Measurements from ENCODE around the gene GLI3. TPM values are rescaled to one million over a fixed set of nuclear protein-coding genes. Genes with fewer than 3 reads are reported as not detected.
A peak's percentile ranks its signal among the peaks of the same experiment; 100 is the strongest.

Gene GLI3
- total RNA-seq, 1 experiment from 2014 or later, result 45.0 TPM

DNA sequence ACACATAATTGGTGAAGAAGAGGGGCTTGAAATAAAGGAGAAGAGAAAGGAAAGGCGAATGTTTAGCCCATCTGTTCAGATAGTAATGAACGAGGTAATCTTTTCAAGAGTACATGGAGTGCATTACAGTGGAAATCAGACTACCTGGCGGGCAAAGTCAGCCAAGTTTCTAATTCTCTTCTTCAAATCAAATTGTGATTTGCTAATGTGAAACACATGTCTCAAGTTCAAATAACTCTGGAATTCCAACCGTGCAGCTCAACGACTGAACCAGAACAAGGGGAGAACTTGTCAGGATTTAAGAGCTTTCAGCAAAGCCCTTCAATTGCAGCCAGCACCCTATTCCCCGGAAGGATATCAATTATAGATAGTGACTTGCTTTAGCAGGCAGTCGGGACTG lies 216.9 kb downstream of the GLI3 start:
- Histone ChIP-seq H3K4me2 (ENCODE audit: insufficient read depth, insufficient read length, low read length) (no peak overlapping the region), H3K27me3 (ENCODE audit: insufficient read depth, low read length) (no peaks in the 10 kb centered on the region), H2BK120ac (ENCODE audit: low read depth, low read length, poor library complexity, severe bottlenecking) (no peak overlapping the region), H4K91ac (ENCODE audit: insufficient read length, low read depth, low read length) (no peak overlapping the region), H3K14ac (ENCODE audit: insufficient read depth, low read length) (no peak overlapping the region), H2BK20ac (ENCODE audit: low read depth, low read length, poor library complexity, severe bottlenecking) (no peak overlapping the region), H4K5ac (ENCODE audit: insufficient read length, low read depth, low read length) (no peak overlapping the region), H2AFZ (ENCODE audit: low read length) (no peak overlapping the region), H3K4ac (ENCODE audit: low read depth, low read length) (no peak overlapping the region), H2BK5ac (ENCODE audit: insufficient read length, low read length) (no peak overlapping the region), H3K27ac (ENCODE audit: insufficient read length, low read depth, low read length) (no peak overlapping the region), H3K56ac (ENCODE audit: insufficient read length, low read depth, low read length) (no peak overlapping the region), H2BK15ac (ENCODE audit: low read depth, low read length) (no peak overlapping the region), H3K18ac (ENCODE audit: insufficient read length, low read depth, low read length) (no peak overlapping the region), H3K23me2 (ENCODE audit: insufficient read length, low read depth, low read length, poor library complexity, severe bottlenecking) (no peaks in the 10 kb centered on the region), H3K79me1 (ENCODE audit: insufficient read depth, low read depth, low read length, poor library complexity, severe bottlenecking) (no peaks in the 10 kb centered on the region), H3K4me1 (ENCODE audit: insufficient read depth, low read length) (no peaks in the 10 kb centered on the region), H3T11ph (ENCODE audit: low read length) (no peak overlapping the region), H3K9me3 (ENCODE audit: control insufficient read depth, low read depth, low read length) (no peaks in the 10 kb centered on the region), H3K23ac (ENCODE audit: insufficient read length, low read depth, low read length) (no peak overlapping the region), H2AK5ac (ENCODE audit: insufficient read length, low read length) (no peak overlapping the region), H4K8ac (replicated peaks; ENCODE audit: insufficient read length, low read depth, low read length) (no peak overlapping the region), H4K20me1 (ENCODE audit: control insufficient read depth, insufficient read depth, insufficient read length) (no peaks in the 10 kb centered on the region), H3K79me2 (ENCODE audit: insufficient read depth, low read length) (no peaks in the 10 kb centered on the region), H3K9ac (ENCODE audit: extremely low read depth, insufficient read length, low read length) (no peak overlapping the region), H2BK12ac (ENCODE audit: insufficient read length, low read depth, low read length) (no peak overlapping the region)
- no peak for DNase-seq
- TF ChIP-seq, protein P1, sequence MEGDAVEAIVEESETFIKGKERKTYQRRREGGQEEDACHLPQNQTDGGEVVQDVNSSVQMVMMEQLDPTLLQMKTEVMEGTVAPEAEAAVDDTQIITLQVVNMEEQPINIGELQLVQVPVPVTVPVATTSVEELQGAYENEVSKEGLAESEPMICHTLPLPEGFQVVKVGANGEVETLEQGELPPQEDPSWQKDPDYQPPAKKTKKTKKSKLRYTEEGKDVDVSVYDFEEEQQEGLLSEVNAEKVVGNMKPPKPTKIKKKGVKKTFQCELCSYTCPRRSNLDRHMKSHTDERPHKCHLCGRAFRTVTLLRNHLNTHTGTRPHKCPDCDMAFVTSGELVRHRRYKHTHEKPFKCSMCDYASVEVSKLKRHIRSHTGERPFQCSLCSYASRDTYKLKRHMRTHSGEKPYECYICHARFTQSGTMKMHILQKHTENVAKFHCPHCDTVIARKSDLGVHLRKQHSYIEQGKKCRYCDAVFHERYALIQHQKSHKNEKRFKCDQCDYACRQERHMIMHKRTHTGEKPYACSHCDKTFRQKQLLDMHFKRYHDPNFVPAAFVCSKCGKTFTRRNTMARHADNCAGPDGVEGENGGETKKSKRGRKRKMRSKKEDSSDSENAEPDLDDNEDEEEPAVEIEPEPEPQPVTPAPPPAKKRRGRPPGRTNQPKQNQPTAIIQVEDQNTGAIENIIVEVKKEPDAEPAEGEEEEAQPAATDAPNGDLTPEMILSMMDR (conservative IDR thresholded peaks at IDR 0.05), result no peak
- H3K27ac Mint-ChIP-seq, result peak overlapping the region in 1 of 3 experiments; percentile 5; a peak in 1 of 7 replicates
- no peak overlapping the region for H3K4me3 Mint-ChIP-seq
- peaks cover 33 to 35% of the 10 kb centered on the region in 2 experiments for H3K4me1 Mint-ChIP-seq
- no CpG with 5 or more reads among the region's 7 CpGs for WGBS (ENCODE audit: extremely low coverage, insufficient read length, low lambda C conversion rate)
- no peaks in the 10 kb centered on the region for H3K27me3 Mint-ChIP-seq (ENCODE audit: low read depth)
- H3K36me3 Mint-ChIP-seq (ENCODE audit: insufficient read depth in 1 of 3, low read depth in 3 of 3), result peaks cover 22 to 38% (median 27%) of the 10 kb centered on the region in 3 experiments
- H3K9me3 Mint-ChIP-seq, result peaks cover 0 to 2% of the 10 kb centered on the region in 2 experiments; a peak in 2 of 5 replicates
